HG02840 (cell line): ENCODE data around the gene DPP10.
"Not testable (repeated sequence)": the region's sequence is repeated elsewhere in the genome, so short reads cannot be mapped to it uniquely, and the experiment has no call there.

Experiments used
- ATAC-seq: cut with Tn5 transposase; IDR thresholded peaks from one replicate; pipeline ENCODE4 v1.9.1; 2021; ENCODE audit warnings: mild to moderate bottlenecking, moderate library complexity, moderate number of reproducible peaks; ENCODE audit not compliant: unreplicated experiment, low FRiP score

The DPP10 gene

DNA sequence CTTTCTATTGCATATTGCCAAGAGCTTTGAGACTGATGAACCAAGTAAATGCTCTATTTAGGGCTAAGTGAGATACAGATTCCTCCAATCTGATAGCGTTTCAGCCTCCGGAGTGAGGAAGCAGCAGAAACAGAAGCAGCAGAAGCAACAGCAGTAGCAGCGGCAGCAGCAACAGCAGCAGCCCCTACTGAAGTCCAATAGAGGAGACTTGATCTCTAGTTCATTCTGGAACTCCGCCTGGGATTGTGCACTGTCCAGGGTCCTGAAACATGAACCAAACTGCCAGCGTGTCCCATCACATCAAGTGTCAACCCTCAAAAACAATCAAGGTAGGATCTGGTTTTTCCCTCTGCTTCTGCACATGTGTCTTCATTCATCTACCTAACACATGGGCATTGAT lies at the start of gene DPP10:
DPP10 (plus strand) TSS at position 132 of the 400 bp plus-strand sequence.
- no peak for ATAC-seq

GRCh38 chr2:114400890-114401289 lies 41.6 kb upstream of the DPP10 start:
- ATAC-seq = no peak

- no peak for ATAC-seq
These were observed 37.0 kb upstream of the DPP10 start for GRCh38 chr2:114405247-114406116.

GRCh38 chr2:114406347-114406746 lies 36.1 kb upstream of the DPP10 start:
- ATAC-seq = no peak

DNA sequence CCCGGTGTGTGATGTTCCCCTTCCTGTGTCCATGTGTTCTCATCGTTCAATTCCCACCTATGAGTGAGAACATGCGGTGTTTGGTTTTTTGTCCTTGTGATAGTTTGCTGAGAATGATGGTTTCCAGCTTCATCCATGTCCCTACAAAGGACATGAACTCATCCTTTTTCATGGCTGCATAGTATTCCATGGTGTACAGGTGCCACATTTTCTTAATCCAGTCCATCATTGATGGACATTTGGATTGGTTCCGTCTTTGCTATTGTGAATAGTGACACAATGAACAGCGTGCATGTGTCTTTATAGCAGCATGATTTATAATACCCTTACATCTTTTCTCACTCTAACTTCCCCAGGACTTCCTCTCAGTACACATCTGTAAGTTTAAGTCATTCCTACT lies 35.1 kb upstream of the DPP10 start:
- not testable (repeated sequence) for ATAC-seq

GRCh38 chr2:114421781-114422180 lies 20.7 kb upstream of the DPP10 start:
- no peak for ATAC-seq

DNA sequence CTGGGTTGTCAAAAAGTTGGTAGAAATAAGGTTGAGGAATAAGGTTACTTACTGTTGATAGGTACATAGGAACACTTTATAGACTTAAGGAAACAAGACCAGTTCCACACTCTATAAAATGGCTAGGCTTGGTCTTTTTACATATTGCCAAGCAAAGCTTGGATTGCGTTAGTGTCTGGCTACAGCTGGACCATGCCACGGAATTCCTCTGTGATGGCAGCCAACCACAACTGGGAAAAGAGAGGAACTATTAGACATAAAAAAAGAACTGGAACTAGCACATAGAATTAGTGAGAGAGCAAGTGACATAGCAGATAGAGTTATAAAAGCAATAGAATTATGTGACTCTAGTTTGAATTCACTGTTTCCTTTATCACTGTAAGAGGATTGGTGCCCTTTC lies 17.7 kb upstream of the DPP10 start:
- ATAC-seq = no peak

- ATAC-seq = no peak
These were observed 15.7 kb upstream of the DPP10 start for GRCh38 chr2:114426756-114427155.

GRCh38 chr2:114436329-114436728 lies 6.1 kb upstream of the DPP10 start:
- ATAC-seq = no peak

GRCh38 chr2:114446571-114446970 lies 4.1 kb downstream of the DPP10 start:
- no peak for ATAC-seq

- ATAC-seq = no peak
These were observed 8.2 kb downstream of the DPP10 start for GRCh38 chr2:114450639-114451038.

DNA sequence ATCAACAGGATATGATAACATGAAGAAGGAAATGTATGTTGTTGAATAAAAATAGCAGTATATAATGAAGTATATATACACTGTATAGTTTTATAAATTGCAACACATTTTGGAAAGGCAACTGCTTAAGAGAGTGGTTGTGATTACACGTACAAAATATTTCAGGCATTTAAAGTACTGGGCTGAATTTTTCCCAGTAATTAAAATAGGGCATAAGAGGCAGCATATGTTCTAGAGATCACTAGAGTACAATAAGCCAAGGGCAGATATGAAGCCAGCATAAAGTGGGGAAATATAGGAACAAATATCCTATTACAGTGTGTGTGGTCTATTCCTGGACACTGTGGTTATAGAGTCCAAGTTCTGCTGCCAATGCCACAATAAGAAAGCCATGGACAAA lies 14.1 kb downstream of the DPP10 start:
- ATAC-seq = no peak

- ATAC-seq = no peak
These were observed 15.5 kb downstream of the DPP10 start for GRCh38 chr2:114457956-114458355.

GRCh38 chr2:114461116-114461515 lies 18.7 kb downstream of the DPP10 start:
- no peak for ATAC-seq

DNA sequence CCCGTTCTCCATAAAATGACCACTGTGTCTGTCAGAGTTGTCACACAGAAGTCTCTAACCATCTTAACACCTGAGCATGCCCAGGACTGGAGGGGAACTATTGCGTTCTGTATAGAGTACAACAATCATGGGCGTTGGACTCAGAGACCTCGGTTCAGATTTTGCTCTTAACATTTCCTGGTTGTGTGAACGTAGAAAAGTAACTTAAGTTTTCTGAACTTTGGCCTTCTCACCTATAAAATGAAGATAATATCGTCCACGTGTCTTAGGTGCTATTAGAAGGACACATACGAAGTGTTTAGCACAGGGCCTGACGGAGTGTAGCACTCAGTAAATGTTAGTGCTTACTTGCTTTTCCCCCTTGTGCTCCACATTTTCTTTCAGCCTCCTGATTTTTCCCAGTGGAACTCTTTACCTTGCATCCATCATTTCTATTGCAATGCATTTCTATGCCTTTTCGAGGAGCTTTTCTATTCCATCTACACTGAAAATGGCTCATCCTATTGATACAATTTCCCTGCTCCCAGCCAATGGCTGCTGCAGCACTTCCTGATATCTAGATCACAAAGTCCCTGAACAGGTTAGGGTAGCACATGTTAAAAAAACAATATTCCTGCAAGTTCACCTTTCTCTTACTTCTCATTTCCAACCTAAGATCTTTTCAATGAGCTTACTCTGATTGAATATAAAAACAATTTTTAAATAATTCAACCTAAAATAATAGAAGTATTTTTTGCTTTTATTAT lies 22.7 kb downstream of the DPP10 start:
- ATAC-seq = no peak

GRCh38 chr2:114468343-114468742 lies 25.9 kb downstream of the DPP10 start:
- ATAC-seq = no peak

GRCh38 chr2:114472246-114472645 lies 29.8 kb downstream of the DPP10 start:
- ATAC-seq = no peak

DNA sequence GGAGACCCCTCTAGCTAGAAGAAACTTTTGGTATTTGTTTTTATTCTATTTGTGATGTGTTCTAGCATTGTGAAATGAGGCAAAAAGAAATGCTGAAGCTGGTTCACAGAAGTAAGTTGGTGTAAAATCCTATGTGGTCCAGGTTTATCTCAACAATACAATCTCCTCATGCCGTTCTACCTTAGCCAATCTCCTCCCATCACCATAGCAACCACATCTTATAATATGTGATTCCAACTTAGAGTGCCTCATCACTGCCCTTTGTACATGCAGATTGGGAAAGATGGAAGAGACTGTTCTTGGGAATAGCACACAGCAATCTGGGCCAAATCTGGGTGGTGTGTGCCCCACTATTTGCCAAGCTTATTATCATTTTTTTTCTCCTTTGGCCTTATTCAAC lies 30.3 kb downstream of the DPP10 start:
- ATAC-seq = no peak

DNA sequence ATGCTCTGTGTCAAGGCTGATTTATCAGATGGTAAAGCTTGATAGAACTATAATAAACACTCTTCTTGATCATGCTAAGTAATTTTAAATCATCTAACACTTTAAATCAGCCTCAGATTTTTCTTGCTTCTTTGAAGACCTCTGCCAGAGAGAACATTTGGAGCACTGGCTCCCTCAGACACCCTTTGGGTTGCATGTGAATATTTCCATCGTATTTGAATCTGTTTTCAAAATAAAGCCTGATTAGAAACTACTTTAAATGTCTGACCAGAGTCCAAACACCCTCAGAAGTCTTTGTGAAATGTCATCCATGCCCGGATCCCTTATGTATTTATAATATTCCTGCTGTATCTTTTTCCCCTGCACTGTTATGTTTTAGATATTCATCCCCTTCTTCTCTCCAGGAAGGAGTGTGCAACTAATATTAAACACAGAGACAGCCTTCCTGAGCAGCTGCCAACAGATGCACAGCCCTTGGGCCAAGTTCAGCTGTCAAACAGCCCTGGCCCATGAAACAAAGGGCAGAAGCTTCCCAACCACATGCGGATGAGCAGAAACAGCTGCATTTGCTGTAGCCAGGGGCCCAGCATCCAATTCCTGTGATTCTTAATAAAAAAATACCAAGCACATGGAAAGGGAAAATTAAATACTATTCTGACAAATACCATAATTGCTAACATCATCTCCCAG lies 46.5 kb downstream of the DPP10 start:
- no peak for ATAC-seq

GRCh38 chr2:114495046-114495445 lies 52.6 kb downstream of the DPP10 start:
- ATAC-seq = no peak

DNA sequence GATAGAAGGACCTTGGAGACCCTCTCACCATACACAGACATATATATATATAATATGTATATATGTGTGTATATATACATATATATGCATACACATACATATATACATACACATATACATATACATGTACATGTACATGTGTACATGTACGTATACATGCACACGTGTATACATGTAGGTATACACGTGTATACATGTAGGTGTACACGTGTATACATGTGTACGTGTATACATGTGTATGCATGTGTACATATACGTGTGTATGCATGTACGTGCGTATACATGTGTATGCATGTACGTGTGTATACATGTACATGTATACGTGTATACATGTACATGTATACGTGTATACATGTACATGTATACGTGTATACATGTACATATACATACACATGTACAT lies 54.5 kb downstream of the DPP10 start:
- no peak for ATAC-seq
